HUES48 (cell line): Measurements from ENCODE around the gene PNN.
"Not testable (repeated sequence)": the region's sequence is repeated elsewhere in the genome, so short reads cannot be mapped to it uniquely, and the experiment has no call there.

Source experiments
- H3K27ac ChIP-seq: one replicate; pipeline ENCODE4 v1.7.0; 2013; ENCODE audit warnings: low read depth, low read length, inconsistent platforms
- H3K27me3 ChIP-seq: 2 replicates; pipeline ENCODE4 v1.6.1; 2013; ENCODE audit warnings: mild to moderate bottlenecking, low read length; ENCODE audit not compliant: control insufficient read depth, insufficient read depth
- H3K36me3 ChIP-seq: 2 replicates; pipeline ENCODE4 v1.6.1; 2013; ENCODE audit warnings: low read length; ENCODE audit not compliant: control insufficient read depth, insufficient read depth
- H3K4me1 ChIP-seq: 2 replicates; pipeline ENCODE4 v1.6.1; 2013; ENCODE audit warnings: mild to moderate bottlenecking, low read length; ENCODE audit not compliant: control insufficient read depth, insufficient read depth
- H3K4me3 ChIP-seq: 2 replicates; pipeline ENCODE4 v1.5.1; 2013; ENCODE audit warnings: mild to moderate bottlenecking, low read depth, low read length
- H3K9ac ChIP-seq: 2 replicates; pipeline ENCODE4 v1.6.1; 2013; ENCODE audit warnings: mild to moderate bottlenecking, low read depth, low read length, moderate library complexity
- H3K9me3 ChIP-seq: 2 replicates; pipeline ENCODE4 v1.6.1; 2013; ENCODE audit warnings: low read length; ENCODE audit not compliant: control insufficient read depth, insufficient read depth

PNN gene

DNA sequence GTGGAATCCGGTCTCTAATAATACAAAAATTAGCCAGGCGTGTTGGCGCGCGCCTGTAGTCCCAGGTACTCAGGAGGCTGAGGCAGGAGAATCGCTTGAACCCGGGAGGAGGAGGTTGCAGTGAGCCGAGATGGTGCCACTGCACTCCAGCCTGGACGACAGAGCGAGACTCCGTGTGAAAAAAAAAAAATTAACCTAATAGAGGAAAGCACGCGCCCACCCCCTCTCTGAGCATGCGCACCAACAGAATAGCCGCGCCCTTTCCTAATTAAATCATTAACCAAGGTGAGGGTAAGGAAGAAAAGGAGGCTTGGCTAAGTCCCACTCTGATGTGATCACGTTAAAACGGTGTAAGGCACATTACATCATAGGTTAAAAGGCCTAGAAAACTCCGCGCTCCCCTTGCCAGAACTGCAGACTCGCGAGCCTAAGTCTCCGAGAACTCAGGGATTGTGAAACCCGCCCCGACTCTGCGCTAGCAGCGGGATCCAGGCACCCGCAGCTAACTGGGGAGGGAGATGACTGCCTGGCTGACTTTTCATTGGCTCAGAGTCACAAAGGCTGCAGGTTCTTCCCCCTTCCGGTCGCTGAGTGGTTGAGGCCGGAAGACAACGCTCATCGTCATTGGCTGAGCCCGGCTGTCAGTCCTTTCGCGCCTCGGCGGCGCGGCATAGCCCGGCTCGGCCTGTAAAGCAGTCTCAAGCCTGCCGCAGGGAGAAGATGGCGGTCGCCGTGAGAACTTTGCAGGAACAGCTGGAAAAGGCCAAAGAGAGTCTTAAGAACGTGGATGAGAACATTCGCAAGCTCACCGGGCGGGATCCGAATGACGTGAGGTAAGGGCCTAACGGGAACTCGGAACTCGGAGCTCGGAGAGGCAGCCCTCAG, at the start of gene PNN:
Gene PNN, plus strand, starts transcription at position 695 of the 885 bp plus-strand sequence. Its CDS starts 26 bp downstream, at position 721.
- Histone ChIP-seq H3K36me3 (peaks cover 42% of the 10 kb centered on the region), H3K27ac (peak within 1 kb of the TSS; percentile 95), H3K9me3 (no peaks in the 10 kb centered on the region), H3K4me3 (peak within 1 kb of the TSS; percentile 89), H3K9ac (peak within 1 kb of the TSS; percentile 98), H3K27me3 (no peaks in the 10 kb centered on the region), H3K4me1 (peaks cover 13% of the 10 kb centered on the region)

- H3K27me3 ChIP-seq, H3K4me1 ChIP-seq, H3K27ac ChIP-seq, H3K9ac ChIP-seq, H3K4me3 ChIP-seq: not testable (repeated sequence)
- Histone ChIP-seq H3K9me3 (peaks cover 11% of the 10 kb centered on the region), H3K36me3 (peaks cover 59% of the 10 kb centered on the region)
Observed at GRCh38 chr14:39137835-39138234, 37.2 kb upstream of the PNN start.

- Histone ChIP-seq H3K4me3 (no peak overlapping the region), H3K9ac (no peak overlapping the region), H3K36me3 (peaks cover 57% of the 10 kb centered on the region), H3K27me3 (no peaks in the 10 kb centered on the region), H3K4me1 (peaks cover 3% of the 10 kb centered on the region; the same call in 1 of the 2 replicates), H3K27ac (no peak overlapping the region), H3K9me3 (peaks cover 11% of the 10 kb centered on the region)
Observed at GRCh38 chr14:39138440-39138839, 36.6 kb upstream of the PNN start.

GRCh38 chr14:39140170-39140569, 34.9 kb upstream of the PNN start:
- Histone ChIP-seq H3K4me3 (no peak overlapping the region), H3K27ac (no peak overlapping the region), H3K9ac (peak overlapping the region; percentile 12; the same call in 1 of the 2 replicates), H3K4me1 (peaks cover 3% of the 10 kb centered on the region; the same call in 1 of the 2 replicates), H3K9me3 (peaks cover 11% of the 10 kb centered on the region), H3K27me3 (no peaks in the 10 kb centered on the region), H3K36me3 (peaks cover 40% of the 10 kb centered on the region)

DNA sequence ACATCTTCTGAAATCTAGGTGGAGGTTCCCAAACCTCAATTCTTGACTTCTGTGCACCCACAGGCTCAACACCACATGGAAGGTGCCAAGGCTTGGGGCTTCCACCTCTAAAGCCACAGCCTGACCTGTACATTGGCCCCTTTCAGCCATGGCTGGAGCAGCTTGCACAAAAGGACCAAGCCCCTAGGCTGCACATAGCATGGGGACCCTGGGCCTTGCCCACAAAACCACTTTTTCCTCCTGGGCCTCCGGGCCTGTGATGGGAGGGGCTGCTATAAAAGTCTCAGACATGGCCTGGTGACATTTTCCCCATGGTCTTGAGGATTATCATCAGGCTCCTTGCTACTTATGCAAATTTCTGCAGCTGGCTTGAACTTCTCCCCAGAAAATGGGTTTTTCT, 33.4 kb upstream of the PNN start:
- H3K4me3 ChIP-seq, H3K27me3 ChIP-seq, H3K9ac ChIP-seq, H3K27ac ChIP-seq, H3K4me1 ChIP-seq: not testable (repeated sequence)
- Histone ChIP-seq H3K36me3 (peaks cover 25% of the 10 kb centered on the region), H3K9me3 (peaks cover 11% of the 10 kb centered on the region)

- not testable (repeated sequence) for H3K9ac ChIP-seq, H3K4me3 ChIP-seq, H3K27ac ChIP-seq, H3K27me3 ChIP-seq, H3K4me1 ChIP-seq
- Histone ChIP-seq H3K9me3 (peaks cover 11% of the 10 kb centered on the region), H3K36me3 (peaks cover 14% of the 10 kb centered on the region)
Observed at GRCh38 chr14:39143226-39143625, 31.8 kb upstream of the PNN start.

DNA sequence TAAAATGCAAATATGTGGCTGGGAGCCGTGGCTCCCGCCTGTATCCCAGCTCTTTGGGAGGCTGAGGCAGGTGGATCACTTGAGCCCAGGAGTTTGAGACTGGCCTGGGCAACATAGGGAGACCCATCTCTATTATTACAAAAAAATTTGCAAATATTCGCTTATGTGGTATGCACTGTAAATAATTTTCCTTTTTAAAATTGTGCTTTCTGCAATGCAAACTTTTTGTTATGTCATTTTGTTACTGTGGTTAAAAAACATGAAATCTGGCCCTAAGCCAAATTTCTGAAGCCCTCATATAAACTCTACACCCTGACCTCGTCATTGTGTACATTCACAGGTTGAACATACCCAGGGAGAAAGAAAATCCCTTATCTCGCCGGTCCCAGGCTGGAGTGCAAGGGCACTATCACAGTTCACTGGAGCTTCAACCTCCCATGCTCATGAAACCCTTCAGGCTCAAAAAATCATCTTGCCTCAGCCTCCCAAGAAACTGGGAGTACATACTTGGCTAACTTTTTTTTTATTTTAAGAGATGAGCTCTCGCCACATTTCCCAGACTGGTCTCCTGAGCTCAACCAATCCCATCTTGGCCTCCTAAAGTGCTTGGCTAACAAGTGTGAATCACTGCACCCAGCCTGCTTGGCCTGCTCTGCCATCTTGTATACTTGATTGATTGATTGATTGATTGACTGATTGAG, 29.6 kb upstream of the PNN start:
- Histone ChIP-seq H3K36me3 (peaks cover 27% of the 10 kb centered on the region), H3K27me3 (no peaks in the 10 kb centered on the region), H3K9ac (no peak overlapping the region), H3K27ac (no peak overlapping the region), H3K4me1 (no peaks in the 10 kb centered on the region), H3K9me3 (peaks cover 11% of the 10 kb centered on the region), H3K4me3 (no peak overlapping the region)

DNA sequence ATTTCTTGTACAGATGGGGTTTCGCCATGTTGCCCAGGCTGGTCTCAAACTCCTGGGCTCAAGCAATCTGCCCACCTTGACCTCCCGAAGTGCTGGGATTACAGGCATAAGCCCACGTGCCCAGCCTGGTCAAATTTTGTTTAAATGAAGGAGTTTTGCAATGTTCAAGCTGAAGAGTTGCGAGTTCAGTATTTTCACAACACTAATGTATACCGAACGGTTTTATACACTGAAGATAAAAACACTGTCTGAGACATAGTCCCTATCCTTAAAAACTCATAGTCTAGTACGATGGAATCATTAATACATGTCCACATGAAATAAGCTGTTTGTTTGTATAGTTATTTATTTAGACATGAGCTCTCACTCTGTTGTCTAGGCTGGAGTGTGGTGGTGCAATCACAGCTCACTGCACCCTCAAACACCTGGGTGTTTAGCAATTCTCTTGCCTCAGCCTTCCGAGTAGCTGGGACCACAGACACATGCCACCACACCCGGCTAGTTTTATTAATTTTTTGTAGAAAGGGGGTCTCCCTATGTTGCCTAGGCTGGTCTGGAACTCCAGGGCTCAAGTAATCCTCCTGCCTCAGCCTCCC, 20.4 kb upstream of the PNN start:
- H3K27me3 ChIP-seq: no peaks in the 10 kb centered on the region
- H3K9me3 ChIP-seq: no peaks in the 10 kb centered on the region
- H3K4me3 ChIP-seq: no peak overlapping the region
- H3K27ac ChIP-seq: no peak overlapping the region
- peaks cover 65% of the 10 kb centered on the region for H3K36me3 ChIP-seq
- no peak overlapping the region for H3K9ac ChIP-seq
- no peaks in the 10 kb centered on the region for H3K4me1 ChIP-seq

DNA sequence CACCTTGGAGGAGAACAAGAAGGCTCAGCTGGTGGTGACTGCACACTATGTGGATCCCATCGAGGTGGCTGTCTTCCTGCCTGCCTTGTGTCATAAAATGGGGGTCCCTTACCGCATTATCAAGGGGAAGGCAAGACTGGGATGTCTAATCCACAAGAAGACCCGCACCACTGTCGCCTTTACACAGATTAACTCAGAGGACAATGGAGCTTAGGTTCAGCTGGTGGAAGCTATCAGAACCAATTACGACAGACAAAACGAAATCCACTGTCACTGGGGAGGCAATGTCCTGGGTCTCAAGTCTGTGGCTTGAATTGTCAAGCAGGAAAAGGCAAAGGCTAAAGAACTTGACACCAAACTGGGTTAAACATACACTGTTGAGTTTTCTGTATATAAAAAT, 17.6 kb upstream of the PNN start:
- H3K27me3 ChIP-seq: no peaks in the 10 kb centered on the region
- no peak overlapping the region for H3K27ac ChIP-seq
- peaks cover 54% of the 10 kb centered on the region for H3K36me3 ChIP-seq
- no peaks in the 10 kb centered on the region for H3K9me3 ChIP-seq
- H3K4me3 ChIP-seq: no peak overlapping the region
- no peaks in the 10 kb centered on the region for H3K4me1 ChIP-seq
- no peak overlapping the region for H3K9ac ChIP-seq

- Histone ChIP-seq H3K9me3 (no peaks in the 10 kb centered on the region), H3K36me3 (peaks cover 51% of the 10 kb centered on the region), H3K9ac (no peak overlapping the region), H3K4me3 (no peak overlapping the region), H3K4me1 (no peaks in the 10 kb centered on the region), H3K27me3 (no peaks in the 10 kb centered on the region), H3K27ac (no peak overlapping the region)
Observed at GRCh38 chr14:39158222-39158858, 16.7 kb upstream of the PNN start.
